ENCODE data around the gene CSRP1.

Gene CSRP1

DNA sequence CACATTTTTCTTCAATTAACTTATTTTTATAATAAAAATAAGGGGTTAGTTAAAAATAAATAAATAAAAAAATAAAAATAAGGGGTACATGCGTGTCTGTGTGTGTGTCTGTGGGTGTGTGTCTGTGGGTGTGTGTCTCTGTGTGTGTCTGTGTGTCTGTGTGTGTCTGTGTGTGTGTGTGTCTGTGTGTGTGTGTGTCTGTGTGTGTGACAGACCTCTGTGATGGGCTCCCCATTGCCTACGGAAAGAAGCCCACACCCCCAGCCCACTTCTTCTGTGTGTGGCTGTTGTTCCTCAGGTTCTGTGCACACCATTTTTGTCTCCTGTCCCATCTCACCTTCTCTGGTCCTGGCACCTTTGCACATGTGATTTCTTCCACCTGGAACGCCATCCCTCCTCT is 47.9 kb downstream of the CSRP1 start:
- no peak overlapping the region for H2AFZ ChIP-seq (ENCODE audit: low read depth, low read length, severe bottlenecking)
- no peaks in the 10 kb centered on the region for H3K9me3 ChIP-seq (ENCODE audit: insufficient read depth, low read length)
- no peaks in the 10 kb centered on the region for H3K9me2 ChIP-seq (replicated peaks; ENCODE audit: insufficient read depth, low read length)
- H3F3A ChIP-seq (ENCODE audit: insufficient read depth), result no peaks in the 10 kb centered on the region
- H3K9ac ChIP-seq (ENCODE audit: low read length), result no peak overlapping the region
- H3K4me3 ChIP-seq (ENCODE audit: insufficient read depth, low read length, poor library complexity, severe bottlenecking), result no peak overlapping the region
- no peak overlapping the region for H3K4me2 ChIP-seq (ENCODE audit: low read depth, low read length, poor library complexity, severe bottlenecking)
- TF ChIP-seq EZH2phosphoT487 (conservative IDR thresholded peaks at IDR 0.05; ENCODE audit: low read length), result no peak
- TF ChIP-seq, protein P1, sequence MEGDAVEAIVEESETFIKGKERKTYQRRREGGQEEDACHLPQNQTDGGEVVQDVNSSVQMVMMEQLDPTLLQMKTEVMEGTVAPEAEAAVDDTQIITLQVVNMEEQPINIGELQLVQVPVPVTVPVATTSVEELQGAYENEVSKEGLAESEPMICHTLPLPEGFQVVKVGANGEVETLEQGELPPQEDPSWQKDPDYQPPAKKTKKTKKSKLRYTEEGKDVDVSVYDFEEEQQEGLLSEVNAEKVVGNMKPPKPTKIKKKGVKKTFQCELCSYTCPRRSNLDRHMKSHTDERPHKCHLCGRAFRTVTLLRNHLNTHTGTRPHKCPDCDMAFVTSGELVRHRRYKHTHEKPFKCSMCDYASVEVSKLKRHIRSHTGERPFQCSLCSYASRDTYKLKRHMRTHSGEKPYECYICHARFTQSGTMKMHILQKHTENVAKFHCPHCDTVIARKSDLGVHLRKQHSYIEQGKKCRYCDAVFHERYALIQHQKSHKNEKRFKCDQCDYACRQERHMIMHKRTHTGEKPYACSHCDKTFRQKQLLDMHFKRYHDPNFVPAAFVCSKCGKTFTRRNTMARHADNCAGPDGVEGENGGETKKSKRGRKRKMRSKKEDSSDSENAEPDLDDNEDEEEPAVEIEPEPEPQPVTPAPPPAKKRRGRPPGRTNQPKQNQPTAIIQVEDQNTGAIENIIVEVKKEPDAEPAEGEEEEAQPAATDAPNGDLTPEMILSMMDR (IDR thresholded peaks at IDR 0.05; ENCODE audit: insufficient read depth, low read length, poor library complexity, severe bottlenecking), result no peak
- no peaks in the 10 kb centered on the region for H3K36me3 ChIP-seq (ENCODE audit: low read length)
- H4K20me1 ChIP-seq (ENCODE audit: low read depth, low read length), result no peaks in the 10 kb centered on the region
- H3K79me2 ChIP-seq (ENCODE audit: insufficient read depth, low read length), result no peaks in the 10 kb centered on the region
- no peaks in the 10 kb centered on the region for H3K27me3 ChIP-seq (ENCODE audit: low read length)
- H3K27ac ChIP-seq (ENCODE audit: low read depth, low read length), result no peak overlapping the region

- H3K36me3 ChIP-seq (ENCODE audit: low read length), result no peaks in the 10 kb centered on the region
- H4K20me1 ChIP-seq (ENCODE audit: low read depth, low read length), result no peaks in the 10 kb centered on the region
- H3K9me3 ChIP-seq (ENCODE audit: insufficient read depth, low read length), result no peaks in the 10 kb centered on the region
- TF ChIP-seq EZH2phosphoT487 (conservative IDR thresholded peaks at IDR 0.05; ENCODE audit: low read length), result no peak
- TF ChIP-seq, protein P1 (IDR thresholded peaks at IDR 0.05; ENCODE audit: insufficient read depth, low read length, poor library complexity, severe bottlenecking), result no peak
- no peaks in the 10 kb centered on the region for H3F3A ChIP-seq (ENCODE audit: insufficient read depth)
- H3K4me3 ChIP-seq (ENCODE audit: insufficient read depth, low read length, poor library complexity, severe bottlenecking), result no peak overlapping the region
- H3K79me2 ChIP-seq (ENCODE audit: insufficient read depth, low read length), result no peaks in the 10 kb centered on the region
- H3K27me3 ChIP-seq (ENCODE audit: low read length), result no peaks in the 10 kb centered on the region
- H3K4me2 ChIP-seq (ENCODE audit: low read depth, low read length, poor library complexity, severe bottlenecking), result no peak overlapping the region
- no peaks in the 10 kb centered on the region for H3K9me2 ChIP-seq (replicated peaks; ENCODE audit: insufficient read depth, low read length)
- no peak overlapping the region for H3K9ac ChIP-seq (ENCODE audit: low read length)
- H3K27ac ChIP-seq (ENCODE audit: low read depth, low read length), result no peak overlapping the region
- no peak overlapping the region for H2AFZ ChIP-seq (ENCODE audit: low read depth, low read length, severe bottlenecking)
Measured at GRCh38 chr1:201457508-201457960, 49.4 kb downstream of the CSRP1 start.

GRCh38 chr1:201456499-201457309 is 50.2 kb downstream of the CSRP1 start:
- Histone ChIP-seq H3K27me3 (ENCODE audit: low read length) (no peaks in the 10 kb centered on the region), H2AFZ (ENCODE audit: low read depth, low read length, severe bottlenecking) (no peak overlapping the region), H3K79me2 (ENCODE audit: insufficient read depth, low read length) (no peaks in the 10 kb centered on the region), H3K4me3 (ENCODE audit: insufficient read depth, low read length, poor library complexity, severe bottlenecking) (no peak overlapping the region), H3K9ac (ENCODE audit: low read length) (no peak overlapping the region), H3K9me2 (replicated peaks; ENCODE audit: insufficient read depth, low read length) (no peaks in the 10 kb centered on the region), H4K20me1 (ENCODE audit: low read depth, low read length) (no peaks in the 10 kb centered on the region), H3F3A (ENCODE audit: insufficient read depth) (no peaks in the 10 kb centered on the region), H3K4me2 (ENCODE audit: low read depth, low read length, poor library complexity, severe bottlenecking) (no peak overlapping the region), H3K36me3 (ENCODE audit: low read length) (no peaks in the 10 kb centered on the region), H3K9me3 (ENCODE audit: insufficient read depth, low read length) (no peaks in the 10 kb centered on the region), H3K27ac (ENCODE audit: low read depth, low read length) (no peak overlapping the region)
- no peak for TF ChIP-seq EZH2phosphoT487 (conservative IDR thresholded peaks at IDR 0.05; ENCODE audit: low read length)
- TF ChIP-seq, protein P1 (IDR thresholded peaks at IDR 0.05; ENCODE audit: insufficient read depth, low read length, poor library complexity, severe bottlenecking), result no peak
